GM19043 (cell line): Measurements from ENCODE around the gene RMC1.
"Not testable (repeated sequence)": the region's sequence is repeated elsewhere in the genome, so short reads cannot be mapped to it uniquely, and the experiment has no call there.

Experiments used
- ATAC-seq: cut with Tn5 transposase; IDR thresholded peaks from one replicate; pipeline ENCODE4 v1.9.1; 2021; ENCODE audit warnings: low read depth; ENCODE audit not compliant: unreplicated experiment

Gene RMC1

DNA sequence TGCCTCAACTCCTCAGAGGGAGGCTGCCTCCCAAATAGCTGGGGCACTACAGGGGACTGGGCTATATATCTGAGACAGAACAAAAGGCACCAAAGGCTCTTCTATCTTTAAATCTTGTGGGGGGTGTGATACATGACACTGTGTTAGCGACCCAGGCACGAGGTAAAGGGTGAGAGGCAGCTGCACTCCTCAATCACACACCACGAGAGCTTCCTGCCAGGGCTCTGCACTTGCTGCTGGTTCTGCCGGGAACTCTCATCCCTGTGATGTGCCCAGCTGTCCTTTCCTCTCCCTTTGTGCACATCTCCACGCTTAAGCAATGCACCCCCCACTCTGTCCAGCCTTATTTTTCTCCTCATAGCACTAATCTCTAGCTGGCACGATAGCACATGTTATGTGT is 50.6 kb downstream of the RMC1 start:
- no peak for ATAC-seq

DNA sequence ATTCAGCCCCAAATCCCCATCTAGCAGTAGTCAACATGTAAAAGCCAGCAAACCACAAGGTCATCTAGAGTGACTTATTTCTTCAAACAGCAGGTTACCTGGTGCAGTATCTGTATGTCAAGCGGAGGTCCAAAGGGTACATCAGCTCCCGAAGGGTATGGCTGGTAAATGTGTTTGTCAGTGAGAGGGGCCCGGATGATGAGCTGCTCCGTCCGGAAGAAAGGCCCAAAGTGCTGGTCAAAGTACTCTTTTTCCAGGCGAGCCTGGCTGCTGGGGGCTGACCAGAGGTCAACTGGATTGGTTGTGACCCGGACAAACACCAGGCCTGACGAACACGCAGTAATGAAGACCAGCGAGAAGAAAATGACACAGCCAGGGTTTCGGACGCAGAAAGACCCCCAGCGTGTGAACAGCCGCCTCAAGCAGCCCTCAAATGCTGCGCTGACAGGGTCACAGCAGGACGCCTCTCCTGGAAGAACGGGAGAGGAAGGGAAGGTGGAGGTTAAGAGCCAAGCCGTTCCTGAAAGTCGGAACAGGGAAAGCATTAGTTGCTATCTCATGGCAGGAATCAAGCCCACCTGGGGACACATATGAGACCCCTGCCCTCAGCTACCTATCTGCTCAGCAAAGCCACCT is 53.0 kb downstream of the RMC1 start:
- no peak for ATAC-seq

DNA sequence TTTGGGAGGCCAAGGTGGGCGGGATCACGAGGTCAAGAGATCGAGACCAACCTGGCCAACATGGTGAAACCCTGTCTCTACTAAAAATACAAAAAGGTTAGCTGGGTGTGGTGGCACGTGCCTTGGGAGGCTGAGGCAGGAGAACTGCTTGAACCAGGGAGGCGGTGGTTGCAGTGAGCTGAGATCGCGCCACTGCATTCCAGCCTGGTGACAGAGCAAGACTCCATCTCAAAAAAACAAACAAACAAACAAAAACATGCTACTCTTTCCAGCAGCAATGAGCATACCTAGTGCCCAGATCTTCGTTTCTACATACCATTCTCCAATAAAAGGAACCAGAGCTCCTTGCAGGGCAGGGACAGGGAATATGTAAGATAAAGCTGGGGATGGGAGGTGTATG is 54.2 kb downstream of the RMC1 start:
- not testable (repeated sequence) for ATAC-seq

DNA sequence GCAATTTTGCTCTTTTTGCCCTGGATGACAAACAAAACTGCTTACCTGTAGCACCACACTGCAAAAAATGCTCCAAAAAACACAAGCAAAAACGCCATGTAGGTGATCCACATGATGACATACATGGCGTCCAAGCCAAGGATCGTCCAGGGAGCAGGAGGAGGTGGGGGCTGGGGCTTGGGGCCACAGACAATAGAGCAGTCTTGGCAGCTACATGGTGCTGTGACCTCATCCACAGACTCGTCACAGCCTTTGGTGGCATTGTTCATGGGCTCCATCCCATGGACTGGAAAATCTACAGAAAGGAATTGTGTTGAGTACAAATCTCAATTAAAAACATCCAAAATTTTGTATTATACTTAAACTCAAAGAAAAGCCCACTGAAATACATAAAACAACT is 56.9 kb downstream of the RMC1 start:
- no peak for ATAC-seq

DNA sequence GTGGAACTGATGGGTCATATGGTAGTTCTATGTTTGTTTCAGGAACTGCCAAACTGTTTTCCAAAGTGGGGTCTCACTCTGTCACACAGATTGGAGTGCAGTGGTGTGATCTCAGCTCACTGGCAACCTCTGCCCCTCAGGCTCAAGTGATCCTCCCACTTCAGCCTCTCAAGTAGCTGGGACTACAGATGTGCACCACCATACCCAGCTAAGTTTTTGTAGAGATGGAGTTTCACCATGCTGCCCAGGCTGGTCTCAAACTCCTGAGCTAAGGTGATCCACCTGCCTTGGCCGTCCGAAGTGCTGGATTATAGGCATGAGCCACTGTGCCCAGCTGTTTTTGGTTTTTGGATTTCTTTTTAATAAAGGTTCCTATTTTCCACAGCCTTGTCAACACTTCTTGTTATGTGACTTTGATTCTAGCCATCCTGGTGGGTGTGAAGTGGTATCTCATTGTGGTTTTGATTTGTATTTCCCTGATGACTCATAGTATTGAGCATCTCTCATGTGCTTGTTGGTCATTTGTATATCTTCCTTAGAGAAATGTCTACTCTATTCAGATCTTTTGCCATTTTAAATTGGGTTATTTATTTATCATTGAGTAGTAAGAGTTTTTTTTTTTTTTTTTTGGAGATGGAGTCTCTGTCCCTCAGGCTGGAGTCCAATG is 60.2 kb downstream of the RMC1 start:
- ATAC-seq, result no peak

DNA sequence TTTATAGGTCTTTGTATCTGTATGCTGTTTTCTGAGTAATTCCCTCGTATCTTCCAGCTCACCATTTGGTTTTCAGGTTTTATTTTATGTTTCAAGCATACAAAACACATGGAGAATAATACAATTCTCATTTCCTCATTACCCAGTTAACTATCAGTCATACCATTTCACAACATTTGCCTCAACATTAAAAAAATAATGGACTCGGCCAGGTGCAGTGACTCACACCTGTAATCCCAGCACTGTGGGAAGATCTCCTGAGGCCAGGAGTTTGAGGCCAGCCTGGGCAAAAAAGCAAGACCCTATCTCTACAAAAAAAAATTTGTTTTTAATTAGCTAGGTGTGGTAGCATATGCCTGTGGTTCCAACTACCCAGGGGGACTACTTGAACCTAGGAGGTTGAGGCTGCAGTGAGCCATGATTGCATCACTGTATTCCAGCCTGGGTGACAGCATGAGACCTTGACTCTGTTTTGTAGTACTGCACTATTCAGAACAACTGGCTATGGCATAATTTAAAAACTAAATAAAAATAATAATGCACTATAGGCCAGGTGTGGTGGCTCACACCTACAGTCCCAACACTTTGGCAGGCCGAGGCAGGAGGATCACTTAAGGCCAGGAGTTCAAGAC is 62.7 kb downstream of the RMC1 start:
- ATAC-seq, result no peak

DNA sequence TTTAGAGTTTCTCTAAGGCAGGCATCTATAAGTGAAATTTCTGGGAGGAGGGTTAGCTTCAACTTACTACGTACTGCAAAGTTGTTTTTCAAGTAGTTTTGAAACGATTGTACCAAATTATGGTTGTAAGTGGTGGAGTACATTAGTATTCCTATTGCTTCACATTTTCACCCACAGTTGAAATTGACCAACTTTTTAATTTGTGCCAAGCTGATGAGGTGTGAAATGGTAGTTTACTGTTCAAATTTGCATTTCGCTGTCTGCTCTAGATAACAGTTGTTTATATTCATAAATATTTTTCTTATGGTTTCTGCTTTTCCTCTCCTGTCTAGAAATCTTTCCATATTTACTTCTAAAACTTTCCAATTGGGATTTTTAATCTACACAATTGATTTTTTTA is 64.4 kb downstream of the RMC1 start:
- no peak for ATAC-seq

DNA sequence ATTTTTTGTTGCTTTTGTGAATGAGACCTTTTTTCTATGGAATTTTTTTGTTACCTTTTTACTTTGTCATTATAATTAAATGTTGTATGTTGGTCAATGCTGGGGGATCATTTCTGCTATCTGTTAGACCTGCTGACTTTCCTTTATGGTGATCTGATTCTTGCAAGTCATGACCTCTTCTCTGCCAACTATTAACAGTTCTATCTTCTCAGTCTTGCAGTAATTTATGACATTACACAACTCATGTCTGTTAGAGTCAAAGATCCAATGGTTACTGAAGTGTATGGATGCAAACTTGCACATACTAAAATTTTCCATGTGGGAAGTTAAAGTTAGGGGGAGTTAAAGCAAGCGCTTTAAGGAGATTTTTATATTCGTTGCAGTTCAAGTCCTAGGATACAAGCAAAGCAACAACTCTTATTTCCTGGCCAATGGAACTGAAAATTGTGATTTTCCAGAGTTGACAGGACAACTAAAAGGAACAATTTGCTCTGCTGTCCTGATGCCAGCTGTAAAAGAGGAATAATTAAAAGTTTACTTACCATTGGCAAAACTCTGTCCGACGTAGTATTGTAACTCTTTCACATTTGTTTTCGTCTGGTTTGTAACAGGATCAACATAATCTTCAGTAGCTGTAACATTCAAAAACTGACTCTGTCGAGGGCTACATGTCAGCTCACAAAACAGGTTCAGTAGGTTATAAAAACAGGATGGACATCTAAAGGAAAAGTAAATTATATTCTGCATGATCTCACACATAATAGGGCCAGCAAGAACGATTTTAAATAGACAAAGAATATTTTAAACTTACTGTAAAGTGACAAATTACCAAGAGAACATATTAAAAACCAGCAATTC is 65.2 kb downstream of the RMC1 start:
- ATAC-seq, result no peak

DNA sequence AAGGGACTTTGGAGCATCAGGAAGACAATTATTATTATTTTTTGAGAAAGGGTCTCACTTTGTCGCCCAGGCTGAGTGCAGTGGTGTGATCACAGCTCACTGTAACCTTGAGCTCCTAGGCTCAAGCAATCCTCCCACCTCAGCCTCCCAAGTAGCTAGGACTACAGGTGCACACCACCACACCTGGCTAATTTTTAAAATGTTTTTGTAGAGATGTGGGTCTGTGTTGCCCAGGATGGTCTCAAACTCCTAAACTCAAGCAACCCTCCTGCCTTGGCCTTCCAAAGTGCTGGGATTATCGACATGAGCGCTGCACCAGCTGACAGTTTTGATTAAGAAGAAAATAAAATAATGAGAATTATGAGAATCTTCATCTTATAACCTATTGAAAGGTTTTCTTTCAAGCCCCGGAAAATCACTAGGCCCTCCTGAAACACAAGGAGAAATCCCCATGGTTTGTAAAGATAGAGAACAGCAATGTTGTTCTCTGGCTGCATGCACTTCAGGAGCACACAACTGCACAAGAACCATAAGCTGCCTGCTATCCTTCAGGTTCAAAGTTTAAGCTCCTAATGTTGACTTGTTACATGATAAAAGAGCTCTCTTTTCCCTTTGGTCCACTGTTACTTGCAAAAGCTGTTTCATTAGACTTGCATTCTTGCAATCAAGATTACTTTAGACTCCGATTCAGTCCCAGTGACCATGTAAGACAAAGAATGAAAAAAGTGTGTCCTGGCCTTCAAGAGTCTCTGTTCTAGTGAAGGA is 66.2 kb downstream of the RMC1 start:
- ATAC-seq, result no peak

DNA sequence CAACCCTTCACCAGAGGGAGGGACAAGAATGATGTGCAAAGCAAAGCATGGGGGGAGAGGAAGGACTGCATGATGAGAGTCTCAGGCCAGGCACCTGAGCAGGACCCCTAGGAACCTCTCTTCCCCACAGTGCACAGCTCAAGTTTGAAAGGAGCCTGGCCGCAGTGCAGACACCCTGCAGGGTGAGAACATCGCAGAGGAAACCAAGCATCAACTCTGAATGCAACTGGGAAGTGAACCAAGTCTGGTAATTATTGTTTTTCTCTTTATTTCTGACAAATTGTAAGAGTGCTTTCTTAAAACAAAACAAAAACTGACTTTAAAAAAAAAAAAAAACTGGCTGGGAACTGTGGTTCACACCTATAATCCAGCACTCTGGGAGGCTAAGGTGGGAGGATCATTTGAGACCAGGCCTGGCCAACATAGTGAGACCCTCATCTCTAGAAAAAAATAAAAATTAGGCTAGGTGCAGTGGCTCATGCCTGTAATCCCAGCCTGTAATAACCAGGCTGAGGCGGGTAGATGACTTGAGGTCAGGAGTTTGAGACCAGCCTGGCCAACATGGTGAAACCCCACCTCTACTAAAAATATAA is 67.7 kb downstream of the RMC1 start:
- ATAC-seq, result no peak

DNA sequence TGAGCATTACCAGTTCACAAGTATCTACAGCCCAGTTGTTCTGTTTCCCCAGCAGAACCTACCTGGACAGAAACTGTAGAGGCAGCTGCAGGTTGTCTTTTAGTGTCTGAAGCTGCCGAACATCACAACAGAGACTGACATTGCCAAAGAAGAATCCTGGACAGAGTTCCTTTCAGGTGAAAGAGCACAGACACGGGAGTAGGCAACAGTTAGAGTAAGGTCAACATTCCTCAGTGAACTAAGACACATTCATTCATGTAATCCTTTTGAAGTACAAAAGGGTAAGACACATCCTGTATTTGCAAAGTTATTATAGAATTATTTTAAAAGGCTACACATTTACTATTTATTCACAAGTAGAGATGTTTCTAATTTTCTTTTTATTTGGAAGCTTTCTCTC is 68.7 kb downstream of the RMC1 start:
- no peak for ATAC-seq

DNA sequence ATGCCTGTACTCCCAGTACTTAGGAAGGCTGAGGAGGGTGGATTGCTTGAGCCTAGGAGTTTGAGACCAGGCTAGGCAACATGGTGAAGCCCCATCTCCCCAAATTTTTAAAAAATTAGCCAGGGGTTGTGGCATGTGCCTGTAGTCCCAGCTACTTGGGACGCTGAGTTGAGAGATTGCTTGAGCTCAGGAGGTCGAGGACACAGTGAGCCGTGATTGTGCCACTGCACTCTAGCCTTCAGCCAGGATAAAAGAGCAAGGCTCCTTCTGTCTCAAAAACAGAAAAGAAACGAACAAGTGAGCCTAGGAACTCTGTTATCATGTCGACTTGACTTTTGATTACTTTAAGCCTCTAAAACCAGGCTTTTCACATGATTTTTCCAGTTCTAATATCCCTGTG is 69.3 kb downstream of the RMC1 start:
- no peak for ATAC-seq

DNA sequence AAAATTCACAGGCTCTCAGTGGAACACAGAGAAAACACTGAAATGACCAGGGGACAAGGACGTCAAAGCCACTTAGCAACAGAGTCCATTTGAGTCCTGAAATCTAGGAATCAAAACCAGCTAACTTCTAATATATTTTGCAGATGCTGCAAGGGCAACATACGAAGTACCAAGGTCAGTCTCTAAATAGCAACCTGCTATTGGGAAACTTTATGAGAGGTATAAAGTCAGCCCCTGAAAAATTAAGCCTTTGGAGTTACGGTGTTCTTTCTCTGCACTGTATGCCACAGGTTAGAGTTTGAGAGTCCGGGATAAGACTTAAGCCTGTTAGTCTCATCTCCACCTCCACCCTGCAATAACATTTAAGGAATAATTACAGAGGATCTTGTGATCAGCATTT is 69.7 kb downstream of the RMC1 start:
- no peak for ATAC-seq

DNA sequence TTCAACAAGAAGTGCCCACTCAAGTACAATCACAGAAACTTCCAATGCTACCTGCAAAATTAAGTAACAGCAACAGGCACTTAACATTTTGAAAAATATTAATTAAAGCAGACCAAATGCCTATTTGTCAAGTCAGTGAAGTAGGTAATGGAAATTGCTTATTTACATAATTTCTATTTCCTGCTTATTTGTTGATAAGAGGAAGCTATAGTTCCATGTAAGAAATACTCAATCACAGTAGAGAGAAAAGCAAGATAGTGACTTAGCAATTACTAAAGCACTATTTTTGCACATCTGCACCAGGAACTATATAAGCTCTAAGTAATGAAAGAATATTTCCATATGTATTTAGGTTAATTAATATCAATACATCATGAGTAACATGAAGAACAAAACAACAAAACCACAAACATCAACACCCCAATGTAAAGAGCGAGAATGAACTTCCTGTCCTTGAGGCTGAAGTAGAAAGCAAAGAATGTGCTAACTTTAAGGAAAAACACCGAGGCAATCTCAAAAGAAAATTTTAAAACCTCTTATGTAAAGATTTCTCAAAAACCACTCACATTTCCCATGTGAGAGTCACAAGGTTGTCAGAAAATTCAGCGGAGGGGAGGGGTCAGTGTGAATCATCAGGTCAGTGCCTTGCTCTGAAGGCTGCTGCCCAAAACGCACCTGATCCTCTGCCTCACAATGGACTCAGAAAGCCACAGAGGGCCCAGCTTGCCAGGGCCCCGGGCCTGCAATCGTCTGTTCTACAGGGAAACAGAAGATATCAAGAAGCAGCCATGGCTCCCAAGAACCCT is 70.5 kb downstream of the RMC1 start:
- no peak for ATAC-seq

DNA sequence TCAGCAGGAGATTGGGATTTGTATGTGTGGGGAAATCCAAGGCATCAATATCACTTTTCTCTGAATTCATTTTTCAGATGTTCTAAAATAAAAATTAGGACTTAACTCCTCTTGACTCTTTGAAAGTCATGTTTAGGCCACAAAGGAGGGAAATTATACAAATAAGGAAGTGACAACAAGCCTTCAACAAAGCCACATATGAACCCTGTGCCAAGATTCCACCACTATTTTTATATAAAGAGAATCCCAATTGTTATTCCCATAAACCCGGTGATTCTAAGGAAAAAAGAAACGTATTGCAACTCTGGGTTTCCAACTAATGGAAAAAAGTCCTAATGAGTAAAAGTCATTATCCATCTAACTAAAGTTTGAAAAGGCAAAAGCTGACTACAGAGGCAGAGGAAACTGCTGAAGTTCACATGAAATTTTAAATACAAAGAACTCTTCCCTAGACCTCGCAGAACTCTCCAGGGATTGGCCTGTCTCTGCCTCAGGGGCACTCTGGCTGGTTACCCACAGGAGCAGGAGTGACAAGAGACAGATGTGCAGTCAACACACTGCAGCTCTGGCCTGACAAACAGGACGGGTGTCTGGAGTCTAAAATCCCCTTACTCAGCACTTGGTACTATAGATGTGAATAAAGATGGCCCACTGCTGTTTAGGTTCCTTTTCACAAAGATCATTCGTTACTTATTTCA is 71.4 kb downstream of the RMC1 start:
- ATAC-seq, result no peak

DNA sequence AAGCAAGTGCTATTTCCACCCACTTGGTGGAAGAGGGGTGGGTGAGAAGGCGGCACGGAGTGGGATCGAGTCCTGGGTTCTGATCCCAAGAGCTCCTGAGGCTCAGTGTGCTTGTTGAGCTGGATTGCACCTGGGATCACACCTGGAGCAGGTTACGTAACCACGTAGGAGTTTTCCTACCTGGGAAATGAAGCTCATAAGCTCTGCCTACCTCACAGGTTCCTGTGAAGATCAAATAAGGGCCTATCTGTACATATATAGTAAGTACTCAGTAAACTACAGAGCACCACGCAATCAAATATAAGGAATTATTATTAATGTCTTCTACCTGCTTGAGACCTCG is 72.0 kb downstream of the RMC1 start:
- no peak for ATAC-seq

DNA sequence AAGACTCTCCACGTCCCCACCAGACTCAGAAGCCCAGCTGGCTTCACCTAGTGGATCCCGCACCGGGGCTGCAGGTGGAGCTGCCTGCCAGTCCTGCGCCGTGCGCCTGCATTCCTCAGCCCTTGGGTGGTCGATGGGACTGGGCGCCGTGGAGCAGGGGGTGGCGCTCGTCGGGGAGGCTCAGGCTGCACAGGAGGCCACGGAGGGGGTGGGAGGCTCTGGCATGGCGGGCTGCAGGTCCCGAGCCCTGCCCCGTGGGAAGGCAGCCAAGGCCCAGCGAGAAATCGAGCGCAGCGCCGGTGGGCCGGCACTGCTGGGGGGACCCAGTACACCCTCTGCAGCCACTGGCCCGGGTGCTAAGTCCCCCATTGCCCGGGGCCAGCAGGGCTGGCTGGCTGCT is 74.2 kb downstream of the RMC1 start:
- not testable (repeated sequence) for ATAC-seq

DNA sequence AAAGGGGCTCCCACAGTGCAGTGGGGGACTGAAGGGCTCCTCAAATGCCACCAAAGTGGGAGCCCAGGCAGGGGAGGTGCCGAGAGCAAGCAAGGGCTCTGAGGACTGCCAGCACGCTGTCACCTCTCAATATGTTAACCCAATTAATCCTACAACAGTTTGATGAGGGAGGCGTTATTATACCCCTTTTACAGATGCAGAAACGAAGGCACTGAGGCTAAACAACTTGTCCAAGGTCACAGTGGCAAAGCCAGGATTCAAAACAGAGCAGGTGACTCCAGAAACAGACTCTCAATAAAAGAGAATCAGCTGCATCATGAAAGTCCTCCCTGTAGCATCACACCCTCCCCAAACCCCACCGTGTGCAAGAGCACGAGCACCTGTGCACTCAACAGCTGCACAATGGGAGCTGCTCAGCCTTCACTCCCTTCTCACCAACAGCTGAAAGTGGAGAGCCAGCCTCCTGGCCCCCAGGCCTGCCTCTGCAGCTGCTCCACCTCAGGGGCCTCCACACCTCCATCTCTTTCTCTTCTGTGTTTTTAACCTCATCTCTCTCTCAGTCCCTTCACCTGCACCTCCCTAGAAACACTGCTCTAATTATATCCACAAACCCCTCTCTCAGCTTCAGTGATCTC is 74.9 kb downstream of the RMC1 start:
- ATAC-seq, result no peak
